ENCODE measurements around the gene SPRR2B.
"Not testable (repeated sequence)": the region's sequence is repeated elsewhere in the genome, so short reads cannot be mapped to it uniquely, and the experiment has no call there.

SPRR2B gene

GRCh38 chr1:153032677-153033308, 38.6 kb downstream of the SPRR2B start:
- no peak for DNase-seq

DNA sequence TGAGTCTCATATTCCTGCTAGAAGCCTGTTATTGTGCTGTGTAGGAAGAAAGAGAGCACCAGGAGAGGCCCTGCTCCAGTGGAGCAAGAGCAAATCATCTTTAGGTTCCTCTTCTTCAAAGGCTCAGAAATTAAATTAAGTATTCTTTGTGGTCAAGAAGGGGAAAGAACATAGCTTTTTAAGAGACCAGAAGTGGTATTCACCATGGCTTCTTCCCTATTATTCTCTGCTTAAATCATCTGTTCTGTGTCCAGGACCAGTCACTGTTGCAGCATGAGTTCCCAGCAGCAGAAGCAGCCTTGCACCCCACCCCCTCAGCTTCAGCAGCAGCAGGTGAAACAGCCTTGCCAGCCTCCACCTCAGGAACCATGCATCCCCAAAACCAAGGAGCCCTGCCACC, 39.3 kb downstream of the SPRR2B start:
- DNase-seq = no peak

GRCh38 chr1:153030895-153031294, 40.5 kb downstream of the SPRR2B start, which contains the start of gene SPRR1B:
TSS of gene SPRR1B (plus strand) at chr1:153031203. CDS start at chr1:153032346, 1,143 bp downstream.
- DNase-seq = no peak

DNA sequence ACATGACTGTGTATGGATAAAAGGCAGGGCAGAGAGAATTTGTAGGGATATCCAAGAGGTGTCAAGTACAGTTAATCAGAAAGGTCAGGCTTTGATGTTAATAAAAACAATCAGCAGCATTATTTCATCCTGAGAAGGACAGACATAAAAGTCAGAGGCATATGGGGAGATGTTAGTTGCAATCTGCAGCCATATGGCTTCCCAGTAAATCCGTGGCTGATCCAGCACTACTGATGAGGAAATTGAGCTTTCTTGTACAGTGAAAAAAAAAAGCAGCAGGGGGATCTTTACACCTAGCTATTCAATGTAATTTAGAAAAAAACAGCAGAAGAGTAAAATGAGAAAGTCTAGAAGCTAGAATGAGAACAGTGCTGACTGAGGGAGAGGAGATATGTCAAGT, 42.6 kb downstream of the SPRR2B start:
- no peak for DNase-seq

GRCh38 chr1:153025797-153026196, 45.6 kb downstream of the SPRR2B start:
- DNase-seq = no peak

- no peak for DNase-seq
Measured at GRCh38 chr1:153024413-153024812, 47.0 kb downstream of the SPRR2B start.

DNA sequence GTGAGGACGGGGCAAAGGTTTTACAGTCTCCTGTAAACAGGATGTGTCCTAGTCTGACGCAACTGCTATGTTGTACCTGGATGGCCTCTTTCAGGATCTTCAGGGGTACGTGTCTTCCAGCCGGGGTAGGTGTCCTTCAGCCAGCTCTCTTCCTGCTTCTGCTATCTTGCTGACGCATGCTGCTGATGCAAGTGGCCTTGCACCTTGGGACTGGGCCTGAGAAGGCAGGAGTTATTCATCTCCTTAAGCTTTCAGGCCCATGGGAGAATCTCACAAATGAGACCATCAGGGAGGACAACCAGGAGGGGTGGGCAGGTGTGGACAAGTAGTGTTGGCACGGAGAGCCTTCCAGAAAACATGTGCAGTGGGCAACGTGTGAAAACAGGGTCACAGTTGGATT, 48.3 kb downstream of the SPRR2B start:
- DNase-seq = no peak

- not testable (repeated sequence) for DNase-seq
Measured at GRCh38 chr1:153022340-153022739, 49.1 kb downstream of the SPRR2B start.

- DNase-seq = not testable (repeated sequence)
Measured at GRCh38 chr1:153021829-153022228, 49.6 kb downstream of the SPRR2B start.

Data from activated CD4-positive, alpha-beta T cell treated with anti-CD3 and anti-CD28 coated beads, Interleukin-2, amount 50 U/mL, for 4 hours (primary cell).